Activated CD8-positive, alpha-beta T cell treated with anti-CD3 and anti-CD28 coated beads for 36 hours (primary cell): ENCODE data around the gene TARS2. TPM values are rescaled to one million over a fixed set of nuclear protein-coding genes. Genes with fewer than 3 reads are reported as not detected.

Experiments
- ATAC-seq: fragments of 200-7000 bp; cut with Tn5 transposase; one replicate; pipeline ENCODE4 v1.10.0; 2021; ENCODE audit warnings: mild to moderate bottlenecking, moderate library complexity
- CTCF ChIA-PET: fragments of 350-600 bp; sonication (Branson Sonifier 250); formaldehyde crosslinking; loops from one replicate; lab custom pipeline; 2021; ENCODE audit warnings: antibody characterized with exemption; lab: Charles Lee
- POLR2A ChIA-PET: fragments of 350-600 bp; sonication (Branson Sonifier 250); formaldehyde crosslinking; loops from one replicate; lab custom pipeline; 2021; ENCODE audit warnings: antibody characterized with exemption; lab: Charles Lee
- DNase-seq: peaks from one replicate; pipeline ENCODE4 v3.0.0-alpha.2; 2020
- H3K27ac Mint-ChIP-seq: one replicate; pipeline ENCODE4 v1.8.0; 2021; ENCODE audit warnings: mild to moderate bottlenecking, mixed read lengths
- H3K27me3 Mint-ChIP-seq: one replicate; pipeline ENCODE4 v1.8.0; 2021; ENCODE audit warnings: mixed read lengths
- H3K36me3 Mint-ChIP-seq: one replicate; pipeline ENCODE4 v1.8.0; 2021; ENCODE audit warnings: low read depth, mixed read lengths
- H3K4me1 Mint-ChIP-seq: one replicate; pipeline ENCODE4 v1.8.0; 2021; ENCODE audit warnings: low read depth, mixed read lengths
- H3K4me3 Mint-ChIP-seq: one replicate; pipeline ENCODE4 v1.8.0; 2021; ENCODE audit warnings: mild to moderate bottlenecking, moderate library complexity, mixed read lengths
- H3K9me3 Mint-ChIP-seq: one replicate; pipeline ENCODE4 v1.8.0; 2021; ENCODE audit warnings: mixed read lengths
- CTCF ChIP-seq: fragments of 200-600 bp; IDR thresholded peaks from one replicate; pipeline ENCODE4 v1.8.0; 2022; ENCODE audit warnings: antibody characterized with exemption, mild to moderate bottlenecking
- intact Hi-C: fragments of 100-400 bp; cut with micrococcal nuclease; formaldehyde crosslinking; loops from one replicate; pipeline ENCODE4 v1.10.0; 2022
- total RNA-seq, 2 experiments: library from RNA; stranded (reverse); gene quantifications; one replicate each; pipeline ENCODE4 v1.2.3, GENCODE V29; 2021

TARS2 gene
- total RNA-seq, 2 experiments from 2014 or later: 43.3 to 44.5 TPM

- intact Hi-C loops: loop anchor here (10.0 kb wide), 1 partner anchor 145 kb away; the partner anchor contains the start of gene ENSA
- CTCF ChIA-PET: no interaction called here
- H3K4me1 Mint-ChIP-seq: peaks cover 10% of the 10 kb centered on the region
These were observed 7.3 kb upstream of the TARS2 start for GRCh38 chr1:150479927-150480352.

GRCh38 chr1:150484431-150484830, 2.8 kb upstream of the TARS2 start:
- DNase-seq (no peak), ATAC-seq (no peak)
- ChIA-PET POLR2A (no interaction called here), CTCF (interaction anchor here (0.8 kb wide), 1 partner anchor 228 kb away, joined by 3 read pairs; no protein-coding TSS in a partner anchor)
- Mint-ChIP-seq H3K9me3 (no peaks in the 10 kb centered on the region), H3K27ac (no peak overlapping the region), H3K4me1 (peaks cover 18% of the 10 kb centered on the region), H3K36me3 (peaks cover 9% of the 10 kb centered on the region), H3K4me3 (no peak overlapping the region), H3K27me3 (no peaks in the 10 kb centered on the region)
- no peak for TF ChIP-seq CTCF
- intact Hi-C loops: loop anchor here (10.0 kb wide), 1 partner anchor 140 kb away; the partner anchor contains the start of gene ENSA

More at GRCh38 chr1:150479927-150480352, 7.3 kb upstream of the TARS2 start:
- Mint-ChIP-seq H3K4me3 (no peak overlapping the region), H3K27me3 (no peaks in the 10 kb centered on the region), H3K27ac (no peak overlapping the region), H3K36me3 (no peaks in the 10 kb centered on the region), H3K9me3 (no peaks in the 10 kb centered on the region)
- POLR2A ChIA-PET: interaction anchor here (0.6 to 0.9 kb wide), 2 partner anchors 18 to 151 kb away, joined by 4 read pairs; no protein-coding TSS in a partner anchor
- no peak for ATAC-seq
- no peak for TF ChIP-seq CTCF
- no peak for DNase-seq

GRCh38 chr1:150484861-150485260, 2.4 kb upstream of the TARS2 start:
- no peak overlapping the region for H3K4me3 Mint-ChIP-seq
- no peak for DNase-seq
- H3K27ac Mint-ChIP-seq: no peak overlapping the region
- intact Hi-C loops: loop anchor here (10.0 kb wide), 1 partner anchor 140 kb away; the partner anchor contains the start of gene ENSA
- ChIA-PET CTCF (interaction anchor here (0.8 to 1.7 kb wide), 3 partner anchors 20 to 229 kb away, joined by 3 to 6 read pairs (median 5); no protein-coding TSS in a partner anchor), POLR2A (interaction anchor here (1.0 kb wide), 1 partner anchor 67 kb away, joined by 4 read pairs; no protein-coding TSS in a partner anchor)
- no peak for TF ChIP-seq CTCF
- ATAC-seq: no peak
- H3K9me3 Mint-ChIP-seq: no peaks in the 10 kb centered on the region
- H3K4me1 Mint-ChIP-seq: peaks cover 18% of the 10 kb centered on the region
- H3K36me3 Mint-ChIP-seq: peaks cover 9% of the 10 kb centered on the region
- H3K27me3 Mint-ChIP-seq: no peaks in the 10 kb centered on the region

- no peak for DNase-seq
- H3K4me3 Mint-ChIP-seq: peak overlapping the region; percentile 98
- CTCF ChIA-PET: interaction anchor here (1.0 to 2.5 kb wide), 3 partner anchors 19 to 72 kb away, joined by 3 to 12 read pairs (median 3); no protein-coding TSS in a partner anchor
- H3K9me3 Mint-ChIP-seq: no peaks in the 10 kb centered on the region
- H3K27ac Mint-ChIP-seq: peak overlapping the region; percentile 99
- peaks cover 26% of the 10 kb centered on the region for H3K36me3 Mint-ChIP-seq
- TF ChIP-seq CTCF: no peak
- H3K27me3 Mint-ChIP-seq: no peaks in the 10 kb centered on the region
- H3K4me1 Mint-ChIP-seq: peaks cover 18% of the 10 kb centered on the region
- no peak for ATAC-seq
- POLR2A ChIA-PET: interaction anchor here (0.6 to 2.1 kb wide), 11 partner anchors 11 to 187 kb away, joined by 3 to 5 read pairs (median 3); partner anchors contain the start of genes ENSA and FALEC
- intact Hi-C loops: loop anchor here (10.0 kb wide), 1 partner anchor 137 kb away; the partner anchor contains the start of gene ENSA
These were observed 520 bp downstream of the TARS2 start for GRCh38 chr1:150487763-150488115.

- Mint-ChIP-seq H3K4me3 (no peak overlapping the region), H3K9me3 (no peaks in the 10 kb centered on the region), H3K4me1 (peaks cover 8% of the 10 kb centered on the region), H3K27me3 (no peaks in the 10 kb centered on the region), H3K36me3 (peaks cover 39% of the 10 kb centered on the region), H3K27ac (no peak overlapping the region)
- intact Hi-C loops: no loop called here
- ChIA-PET CTCF (no interaction called here), POLR2A (no interaction called here)
- no peak for TF ChIP-seq CTCF
- ATAC-seq: no peak
- DNase-seq: no peak
These were observed 6.0 kb downstream of the TARS2 start for GRCh38 chr1:150493175-150493574.
